A549 (cell line): ENCODE results near the gene TTC21A.

Experiments
- CEBPB ChIP-seq, 2 experiments: fragments of >200 bp in 1 of 2; sonication (Bioruptor Twin) in 1 of 2; formaldehyde crosslinking in 1 of 2; IDR thresholded peaks; 2 replicates each; pipeline ENCODE4 v1.6.1; 2012 to 2016
- EP300 ChIP-seq, 2 experiments: fragments of >200 bp; sonication (Bioruptor Twin); formaldehyde crosslinking; IDR thresholded peaks; 2 replicates in 1 of 2; 3 replicates in 1 of 2; pipeline ENCODE4 v1.6.1; 2016 to 2017
- GATA3 ChIP-seq: IDR thresholded peaks from 2 replicates; pipeline ENCODE4 v1.6.1; 2012; ENCODE audit warnings: borderline replicate concordance
- MAX ChIP-seq: IDR thresholded peaks from 2 replicates; pipeline ENCODE4 v1.6.1; 2012
- NPAS2 ChIP-seq: fragments of 250-450 bp; sonication (Bioruptor Pico); IDR thresholded peaks from 2 replicates; pipeline ENCODE4 v1.8.0; 2022; ENCODE audit warnings: mild to moderate bottlenecking, moderate library complexity, borderline replicate concordance
- POLR2A ChIP-seq: IDR thresholded peaks from 2 replicates; pipeline ENCODE4 v1.6.1; 2012; ENCODE audit warnings: mild to moderate bottlenecking, low read length
- RAD21 ChIP-seq, 2 experiments: fragments of >200 bp in 1 of 2; sonication (Bioruptor Twin) in 1 of 2; formaldehyde crosslinking in 1 of 2; IDR thresholded peaks in 1 of 2; conservative IDR thresholded peaks in 1 of 2; 2 replicates in 1 of 2; 3 replicates in 1 of 2; pipeline ENCODE4 v1.6.1; 2012 to 2018; ENCODE audit warnings: inconsistent platforms in 1 of 2
- USF2 ChIP-seq: fragments of 450-650 bp; IDR thresholded peaks from 2 replicates; pipeline ENCODE4 v1.6.1; 2014; ENCODE audit warnings: antibody characterized with exemption
- ZFP36 ChIP-seq: fragments of 450-650 bp; IDR thresholded peaks from 2 replicates; pipeline ENCODE4 v1.6.1; 2014; ENCODE audit warnings: borderline replicate concordance; ENCODE audit not compliant: partially characterized antibody
- TF ChIP-seq, protein P1 (sequence below): fragments of 200-600 bp; sonication (generic); IDR thresholded peaks from 2 replicates; pipeline ENCODE4 v1.6.1; 2016; ENCODE audit warnings: antibody characterized with exemption, mild to moderate bottlenecking, moderate library complexity
- TF ChIP-seq, protein P2 (sequence below): fragments of >200 bp; sonication (Bioruptor Twin); formaldehyde crosslinking; IDR thresholded peaks from 2 replicates; pipeline ENCODE4 v1.6.1; 2016
- TF ChIP-seq, protein P3 (sequence below): fragments of >200 bp; sonication (Bioruptor Twin); formaldehyde crosslinking; IDR thresholded peaks from 3 replicates; pipeline ENCODE4 v1.5.1; 2016

DNA sequence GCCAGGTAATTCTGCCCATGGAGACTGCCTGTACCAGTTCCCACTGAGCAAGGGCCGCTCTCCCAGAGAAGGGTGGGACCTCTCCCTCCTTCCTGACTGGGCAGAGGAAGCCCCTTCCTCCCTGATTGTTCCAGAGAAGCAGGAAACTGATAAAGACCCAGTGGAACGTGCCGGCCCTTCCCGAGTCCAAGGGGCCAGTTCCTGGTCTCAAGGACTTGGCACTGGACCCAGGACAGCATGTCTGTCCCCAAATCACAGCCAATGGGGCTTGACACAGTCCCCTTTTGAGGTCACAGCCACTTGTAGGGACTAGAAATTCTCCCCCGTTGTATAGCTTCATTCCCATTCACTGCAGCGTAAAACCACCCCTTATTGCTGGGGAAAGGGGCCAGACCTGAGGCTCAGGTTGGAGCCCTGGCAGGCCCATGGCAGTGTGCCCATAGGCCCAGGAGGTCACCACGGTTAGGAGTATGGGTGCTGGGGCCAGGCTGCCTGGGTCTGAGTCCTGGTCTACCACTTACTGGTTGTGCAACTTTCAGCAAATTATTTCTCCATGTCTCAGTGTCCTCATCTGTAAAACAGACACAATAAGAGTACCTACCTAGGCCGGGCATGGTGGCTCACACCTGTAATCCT is 27.8 kb downstream of the TTC21A start:
- TF ChIP-seq, protein P1, sequence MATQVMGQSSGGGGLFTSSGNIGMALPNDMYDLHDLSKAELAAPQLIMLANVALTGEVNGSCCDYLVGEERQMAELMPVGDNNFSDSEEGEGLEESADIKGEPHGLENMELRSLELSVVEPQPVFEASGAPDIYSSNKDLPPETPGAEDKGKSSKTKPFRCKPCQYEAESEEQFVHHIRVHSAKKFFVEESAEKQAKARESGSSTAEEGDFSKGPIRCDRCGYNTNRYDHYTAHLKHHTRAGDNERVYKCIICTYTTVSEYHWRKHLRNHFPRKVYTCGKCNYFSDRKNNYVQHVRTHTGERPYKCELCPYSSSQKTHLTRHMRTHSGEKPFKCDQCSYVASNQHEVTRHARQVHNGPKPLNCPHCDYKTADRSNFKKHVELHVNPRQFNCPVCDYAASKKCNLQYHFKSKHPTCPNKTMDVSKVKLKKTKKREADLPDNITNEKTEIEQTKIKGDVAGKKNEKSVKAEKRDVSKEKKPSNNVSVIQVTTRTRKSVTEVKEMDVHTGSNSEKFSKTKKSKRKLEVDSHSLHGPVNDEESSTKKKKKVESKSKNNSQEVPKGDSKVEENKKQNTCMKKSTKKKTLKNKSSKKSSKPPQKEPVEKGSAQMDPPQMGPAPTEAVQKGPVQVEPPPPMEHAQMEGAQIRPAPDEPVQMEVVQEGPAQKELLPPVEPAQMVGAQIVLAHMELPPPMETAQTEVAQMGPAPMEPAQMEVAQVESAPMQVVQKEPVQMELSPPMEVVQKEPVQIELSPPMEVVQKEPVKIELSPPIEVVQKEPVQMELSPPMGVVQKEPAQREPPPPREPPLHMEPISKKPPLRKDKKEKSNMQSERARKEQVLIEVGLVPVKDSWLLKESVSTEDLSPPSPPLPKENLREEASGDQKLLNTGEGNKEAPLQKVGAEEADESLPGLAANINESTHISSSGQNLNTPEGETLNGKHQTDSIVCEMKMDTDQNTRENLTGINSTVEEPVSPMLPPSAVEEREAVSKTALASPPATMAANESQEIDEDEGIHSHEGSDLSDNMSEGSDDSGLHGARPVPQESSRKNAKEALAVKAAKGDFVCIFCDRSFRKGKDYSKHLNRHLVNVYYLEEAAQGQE: no peak
- TF ChIP-seq EP300 (IDR thresholded peaks at IDR 0.05) (no peak), ZFP36 (no peak), CEBPB (IDR thresholded peaks at IDR 0.05) (no peak), MAX (no peak), POLR2A (no peak), RAD21 (conservative IDR thresholded peaks at IDR 0.05 in 1 of 2, IDR thresholded peaks at IDR 0.05 in 1 of 2) (no peak), NPAS2 (CRISPR knock-in tag) (no peak), USF2 (no peak), GATA3 (no peak)
- TF ChIP-seq, protein P2, sequence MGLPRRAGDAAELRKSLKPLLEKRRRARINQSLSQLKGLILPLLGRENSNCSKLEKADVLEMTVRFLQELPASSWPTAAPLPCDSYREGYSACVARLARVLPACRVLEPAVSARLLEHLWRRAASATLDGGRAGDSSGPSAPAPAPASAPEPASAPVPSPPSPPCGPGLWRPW: no peak
- TF ChIP-seq, protein P3, sequence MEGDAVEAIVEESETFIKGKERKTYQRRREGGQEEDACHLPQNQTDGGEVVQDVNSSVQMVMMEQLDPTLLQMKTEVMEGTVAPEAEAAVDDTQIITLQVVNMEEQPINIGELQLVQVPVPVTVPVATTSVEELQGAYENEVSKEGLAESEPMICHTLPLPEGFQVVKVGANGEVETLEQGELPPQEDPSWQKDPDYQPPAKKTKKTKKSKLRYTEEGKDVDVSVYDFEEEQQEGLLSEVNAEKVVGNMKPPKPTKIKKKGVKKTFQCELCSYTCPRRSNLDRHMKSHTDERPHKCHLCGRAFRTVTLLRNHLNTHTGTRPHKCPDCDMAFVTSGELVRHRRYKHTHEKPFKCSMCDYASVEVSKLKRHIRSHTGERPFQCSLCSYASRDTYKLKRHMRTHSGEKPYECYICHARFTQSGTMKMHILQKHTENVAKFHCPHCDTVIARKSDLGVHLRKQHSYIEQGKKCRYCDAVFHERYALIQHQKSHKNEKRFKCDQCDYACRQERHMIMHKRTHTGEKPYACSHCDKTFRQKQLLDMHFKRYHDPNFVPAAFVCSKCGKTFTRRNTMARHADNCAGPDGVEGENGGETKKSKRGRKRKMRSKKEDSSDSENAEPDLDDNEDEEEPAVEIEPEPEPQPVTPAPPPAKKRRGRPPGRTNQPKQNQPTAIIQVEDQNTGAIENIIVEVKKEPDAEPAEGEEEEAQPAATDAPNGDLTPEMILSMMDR: no peak
